Thyroid gland (tissue), 4 donors: ENCODE results near the gene MPP3. TPM values are rescaled to one million over a fixed set of nuclear protein-coding genes. Genes with fewer than 3 reads are reported as not detected.

ENCODE experiments used
- DNase-seq, 2 donors: peaks; one replicate each; pipeline ENCODE4 v3.0.0-alpha.2; 2019
- H3K27ac ChIP-seq, 3 donors: fragments of 200-600 bp; sonication (generic); 1 replicate in 2 of 3; 2 replicates in 1 of 3; pipeline ENCODE4 v1.5.1; 2016 to 2019; ENCODE audit warnings: mild to moderate bottlenecking in 1 of 3, moderate library complexity in 1 of 3
- H3K27me3 ChIP-seq: fragments of 200-600 bp; sonication (generic); one replicate; pipeline ENCODE4 v1.5.1; 2019
- H3K36me3 ChIP-seq, 2 donors: fragments of 200-600 bp; sonication (generic); one replicate each; pipeline ENCODE4 v1.5.1; 2016 to 2019
- H3K4me1 ChIP-seq, 2 donors: fragments of 200-600 bp; sonication (generic); one replicate each; pipeline ENCODE4 v1.5.1; 2017 to 2019
- H3K4me3 ChIP-seq, 3 donors: fragments of 200-600 bp; sonication (generic); replicated peaks in 1 of 3; 1 replicate in 2 of 3; 2 replicates in 1 of 3; pipeline ENCODE4 v1.5.1; 2016; ENCODE audit warnings: mild to moderate bottlenecking in 1 of 3
- H3K9me3 ChIP-seq: fragments of 200-600 bp; sonication (generic); one replicate; pipeline ENCODE4 v1.5.1; 2017
- CTCF ChIP-seq, 6 experiments: fragments of 200-600 bp in 3 of 6; fragments of 450-650 bp in 3 of 6; sonication (generic) in 3 of 6; IDR thresholded peaks; one replicate each; pipeline ENCODE4 v1.5.1; 2016 to 2019; ENCODE audit warnings: antibody characterized with exemption in 6 of 6, mild to moderate bottlenecking in 2 of 6, inconsistent platforms in 1 of 6, moderate library complexity in 1 of 6
- POLR2A ChIP-seq, 2 donors: fragments of 450-650 bp; IDR thresholded peaks; one replicate each; pipeline ENCODE4 v1.6.1; 2017; ENCODE audit warnings: antibody characterized with exemption in 2 of 2, mild to moderate bottlenecking in 2 of 2, moderate library complexity in 1 of 2
- WGBS, 2 donors: methylation state at CpG; one replicate each; pipeline ENCODE4 v1.1.5; 2017; 5-methylcytosine and 5-hydroxymethylcytosine counted together
- intact Hi-C: fragments of 100-400 bp; cut with DNase I; formaldehyde crosslinking; loops from one replicate; pipeline ENCODE4 v1.15.1; 2023
- total RNA-seq, 4 donors: library from RNA; depleted of rRNA; stranded (reverse); fragments of >200 nt; gene quantifications; one replicate each; pipeline ENCODE4 v1.2.3, GENCODE V29; 2016

Gene MPP3
- total RNA-seq, 4 donors from 2014 or later, result 7.1 to 20.5 (median 15.4) TPM

GRCh38 chr17:43841282-43841681, 8.3 kb upstream of the MPP3 start:
- Histone ChIP-seq H3K9me3 (no peaks in the 10 kb centered on the region), H3K27me3 (no peaks in the 10 kb centered on the region), H3K27ac (no peak overlapping the region), H3K36me3 (no peaks in the 10 kb centered on the region), H3K4me1 (peaks cover 9 to 10% of the 10 kb centered on the region in 2 donors), H3K4me3 (no peak overlapping the region)
- no peak for DNase-seq
- intact Hi-C loops, result no loop called here
- WGBS, 2 donors, result 73 to 81% methylated on average over 4 of the region's 4 CpGs
- TF ChIP-seq POLR2A (IDR thresholded peaks at IDR 0.05), result no peak
- no peak for TF ChIP-seq CTCF (IDR thresholded peaks at IDR 0.05)

GRCh38 chr17:43840814-43841213, 7.9 kb upstream of the MPP3 start:
- H3K4me1 ChIP-seq, result peaks cover 9 to 10% of the 10 kb centered on the region in 2 donors
- H3K27ac ChIP-seq, result no peak overlapping the region
- TF ChIP-seq POLR2A (IDR thresholded peaks at IDR 0.05) (no peak), CTCF (IDR thresholded peaks at IDR 0.05) (peak in 1 of 6 experiments; percentile 4)
- H3K27me3 ChIP-seq, result no peaks in the 10 kb centered on the region
- DNase-seq, result no peak
- no peak overlapping the region for H3K4me3 ChIP-seq
- H3K9me3 ChIP-seq, result no peaks in the 10 kb centered on the region
- intact Hi-C loops, result no loop called here
- no peaks in the 10 kb centered on the region for H3K36me3 ChIP-seq
- WGBS, 2 donors, result 74 to 81% methylated on average over 4 of the region's 4 CpGs

- H3K27ac ChIP-seq, result peak overlapping the region in 2 of 3 donors; percentile 42 to 53
- TF ChIP-seq CTCF (IDR thresholded peaks at IDR 0.05), result no peak
- no peak for TF ChIP-seq POLR2A (IDR thresholded peaks at IDR 0.05)
- WGBS, 2 donors, result 23 to 25% methylated on average over 7 of the region's 7 CpGs
- intact Hi-C loops, result no loop called here
- H3K9me3 ChIP-seq, result no peaks in the 10 kb centered on the region
- H3K36me3 ChIP-seq, result no peaks in the 10 kb centered on the region
- peaks cover 9 to 10% of the 10 kb centered on the region in 2 donors for H3K4me1 ChIP-seq
- no peaks in the 10 kb centered on the region for H3K27me3 ChIP-seq
- H3K4me3 ChIP-seq, result no peak overlapping the region
- DNase-seq, result peak; percentile 69 to 78
Observed at GRCh38 chr17:43839670-43840108, 6.7 kb upstream of the MPP3 start.

GRCh38 chr17:43834106-43834505, 1.2 kb upstream of the MPP3 start:
- Histone ChIP-seq H3K4me1 (peaks cover 17 to 27% of the 10 kb centered on the region in 2 donors), H3K27ac (no peak overlapping the region), H3K9me3 (no peaks in the 10 kb centered on the region), H3K4me3 (no peak overlapping the region), H3K36me3 (no peaks in the 10 kb centered on the region), H3K27me3 (no peaks in the 10 kb centered on the region)
- WGBS, 2 donors, result 42 to 54% methylated on average over 2 of the region's 2 CpGs
- no peak for TF ChIP-seq CTCF (IDR thresholded peaks at IDR 0.05)
- TF ChIP-seq POLR2A (IDR thresholded peaks at IDR 0.05), result no peak
- intact Hi-C loops, result loop anchor here (5.0 kb wide), 1 partner anchor 52 kb away; the partner anchor contains the start of gene CFAP97D1
- peak; percentile 26 for DNase-seq

- DNase-seq, result peak; percentile 52 to 56
- WGBS, 2 donors, result 27 to 77% methylated on average over 4 to 13 of the region's 51 CpGs
- Histone ChIP-seq H3K9me3 (no peaks in the 10 kb centered on the region), H3K36me3 (no peaks in the 10 kb centered on the region), H3K27ac (peak overlapping the region in 1 of 3 donors; percentile 59), H3K4me3 (peak overlapping the region; percentile 15 to 85 (median 75)), H3K4me1 (peaks cover 17 to 27% of the 10 kb centered on the region in 2 donors), H3K27me3 (no peaks in the 10 kb centered on the region)
- TF ChIP-seq POLR2A (IDR thresholded peaks at IDR 0.05) (no peak), CTCF (IDR thresholded peaks at IDR 0.05) (no peak)
- intact Hi-C loops, result loop anchor here (5.0 kb wide), 1 partner anchor 50 kb away; the partner anchor contains the start of gene CFAP97D1
Observed at GRCh38 chr17:43832168-43832975, 574 bp downstream of the MPP3 start.
